Measurements from ENCODE around the gene NCOR2.
A peak's percentile ranks its signal among the peaks of the same experiment; 100 is the strongest.

The NCOR2 gene

GRCh38 chr12:124525927-124526692, 41.3 kb downstream of the NCOR2 start:
- no peak for DNase-seq (ENCODE audit: low spot score)

GRCh38 chr12:124525455-124525854, 42.0 kb downstream of the NCOR2 start:
- peak; percentile 73 for DNase-seq (ENCODE audit: low spot score)

GRCh38 chr12:124524231-124524925, 43.0 kb downstream of the NCOR2 start:
- no peak for DNase-seq (ENCODE audit: low spot score)

GRCh38 chr12:124523071-124523470, 44.3 kb downstream of the NCOR2 start:
- peak; percentile 66 for DNase-seq (ENCODE audit: low spot score)

- no peak for DNase-seq (ENCODE audit: low spot score)
Observed at GRCh38 chr12:124520907-124521306, 46.5 kb downstream of the NCOR2 start.

- DNase-seq (ENCODE audit: low spot score) = no peak
Observed at GRCh38 chr12:124520265-124520701, 47.1 kb downstream of the NCOR2 start.

GRCh38 chr12:124519746-124520145, 47.7 kb downstream of the NCOR2 start:
- DNase-seq (ENCODE audit: low spot score) = no peak

GRCh38 chr12:124518051-124518932, 49.1 kb downstream of the NCOR2 start:
- peak; percentile 97 for DNase-seq (ENCODE audit: low spot score)

Measured in Ammon's horn (tissue), 1 donor.